ENCODE data around the gene ITGA7. TPM values are rescaled to one million over a fixed set of nuclear protein-coding genes. Genes with fewer than 3 reads are reported as not detected.

Gene ITGA7
- total RNA-seq, 3 donors from 2014 or later, result 20.5 to 190 (median 33.1) TPM

DNA sequence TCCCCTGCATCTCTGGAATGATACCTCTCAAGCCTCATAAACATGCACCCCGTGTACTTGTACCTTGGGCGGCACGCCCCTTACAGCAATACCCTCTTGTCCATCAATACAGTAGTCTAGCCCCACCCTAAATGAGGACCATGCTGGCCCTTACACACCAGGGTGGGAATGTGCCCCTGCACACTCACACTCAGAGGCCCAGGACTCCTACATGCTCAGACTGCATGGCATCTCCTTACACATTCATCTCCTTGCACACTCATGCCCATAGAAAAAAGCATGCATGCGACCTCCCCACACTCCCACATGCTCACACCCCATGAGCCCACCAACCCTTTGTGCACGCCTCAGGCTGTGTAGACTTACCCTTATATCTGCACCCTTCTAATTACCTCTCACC, 22.0 kb downstream of the ITGA7 start:
- no peaks in the 10 kb centered on the region for H3K9me3 ChIP-seq
- TF ChIP-seq POLR2A (IDR thresholded peaks at IDR 0.05), result no peak
- no peak for TF ChIP-seq POLR2AphosphoS5 (IDR thresholded peaks at IDR 0.05)
- TF ChIP-seq, protein P1, sequence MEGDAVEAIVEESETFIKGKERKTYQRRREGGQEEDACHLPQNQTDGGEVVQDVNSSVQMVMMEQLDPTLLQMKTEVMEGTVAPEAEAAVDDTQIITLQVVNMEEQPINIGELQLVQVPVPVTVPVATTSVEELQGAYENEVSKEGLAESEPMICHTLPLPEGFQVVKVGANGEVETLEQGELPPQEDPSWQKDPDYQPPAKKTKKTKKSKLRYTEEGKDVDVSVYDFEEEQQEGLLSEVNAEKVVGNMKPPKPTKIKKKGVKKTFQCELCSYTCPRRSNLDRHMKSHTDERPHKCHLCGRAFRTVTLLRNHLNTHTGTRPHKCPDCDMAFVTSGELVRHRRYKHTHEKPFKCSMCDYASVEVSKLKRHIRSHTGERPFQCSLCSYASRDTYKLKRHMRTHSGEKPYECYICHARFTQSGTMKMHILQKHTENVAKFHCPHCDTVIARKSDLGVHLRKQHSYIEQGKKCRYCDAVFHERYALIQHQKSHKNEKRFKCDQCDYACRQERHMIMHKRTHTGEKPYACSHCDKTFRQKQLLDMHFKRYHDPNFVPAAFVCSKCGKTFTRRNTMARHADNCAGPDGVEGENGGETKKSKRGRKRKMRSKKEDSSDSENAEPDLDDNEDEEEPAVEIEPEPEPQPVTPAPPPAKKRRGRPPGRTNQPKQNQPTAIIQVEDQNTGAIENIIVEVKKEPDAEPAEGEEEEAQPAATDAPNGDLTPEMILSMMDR (IDR thresholded peaks at IDR 0.05), result no peak
- DNase-seq (ENCODE audit: low spot score in 2 of 2), result no peak
- intact Hi-C loops (cut with DNase I; ENCODE audit: low total_unique reads), result no loop called here
- H3K36me3 ChIP-seq, result no peaks in the 10 kb centered on the region
- no peak overlapping the region for H3K27ac ChIP-seq
- no peak overlapping the region for H3K4me3 ChIP-seq
- H3K4me1 ChIP-seq, result no peaks in the 10 kb centered on the region
- no peaks in the 10 kb centered on the region for H3K27me3 ChIP-seq

DNA sequence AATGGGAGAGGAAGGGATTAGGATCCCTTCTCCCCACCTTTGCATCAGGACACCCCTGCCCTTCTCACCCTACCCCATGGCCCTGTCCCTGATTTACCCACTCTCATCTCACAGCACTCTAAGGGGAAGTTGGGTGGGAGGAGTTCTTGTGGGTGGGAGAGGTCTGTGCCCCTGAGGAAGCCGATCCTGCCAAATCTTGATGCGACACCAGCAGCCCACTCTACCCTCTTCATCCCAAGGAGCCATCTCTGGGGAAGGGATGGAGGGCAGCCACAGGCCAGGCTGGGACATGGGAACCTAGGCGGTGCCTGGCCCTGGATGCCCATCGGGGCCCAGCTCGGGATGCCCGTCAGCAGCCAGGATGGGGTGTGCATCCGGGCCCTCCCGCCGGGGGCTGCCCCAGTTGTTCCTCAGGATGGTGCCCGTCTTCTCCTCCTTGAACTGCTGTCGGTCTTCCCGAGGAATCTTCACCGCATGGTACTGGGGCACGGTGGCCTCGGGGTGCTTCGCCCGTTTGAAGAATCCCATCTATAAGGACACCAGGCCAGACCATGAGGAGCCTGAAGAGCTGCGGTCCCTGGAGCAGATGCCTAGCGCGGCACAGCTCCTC, 22.8 kb downstream of the ITGA7 start:
- intact Hi-C loops (cut with DNase I; ENCODE audit: low total_unique reads), result no loop called here

GRCh38 chr12:55683676-55684075, 24.0 kb downstream of the ITGA7 start:
- Histone ChIP-seq H3K27ac (no peak overlapping the region), H3K36me3 (no peaks in the 10 kb centered on the region), H3K4me3 (no peak overlapping the region), H3K27me3 (no peaks in the 10 kb centered on the region), H3K9me3 (no peaks in the 10 kb centered on the region), H3K4me1 (no peaks in the 10 kb centered on the region)
- DNase-seq (ENCODE audit: low spot score in 2 of 2), result no peak
- intact Hi-C loops (cut with DNase I; ENCODE audit: low total_unique reads), result no loop called here
- TF ChIP-seq POLR2A (IDR thresholded peaks at IDR 0.05) (no peak), POLR2AphosphoS5 (IDR thresholded peaks at IDR 0.05) (no peak)
- TF ChIP-seq, protein P1 (IDR thresholded peaks at IDR 0.05), result no peak

More for the DNA sequence above, 22.8 kb downstream of the ITGA7 start:
- no peaks in the 10 kb centered on the region for H3K27me3 ChIP-seq
- no peak overlapping the region for H3K27ac ChIP-seq
- no peaks in the 10 kb centered on the region for H3K36me3 ChIP-seq
- H3K4me3 ChIP-seq, result no peak overlapping the region
- no peak for DNase-seq (ENCODE audit: low spot score in 2 of 2)
- H3K9me3 ChIP-seq, result no peaks in the 10 kb centered on the region
- no peaks in the 10 kb centered on the region for H3K4me1 ChIP-seq
- TF ChIP-seq, protein P1 (IDR thresholded peaks at IDR 0.05), result no peak
- no peak for TF ChIP-seq POLR2A (IDR thresholded peaks at IDR 0.05)
- TF ChIP-seq POLR2AphosphoS5 (IDR thresholded peaks at IDR 0.05), result no peak

GRCh38 chr12:55682087-55682796, 25.5 kb downstream of the ITGA7 start:
- Histone ChIP-seq H3K27ac (no peak overlapping the region), H3K9me3 (no peaks in the 10 kb centered on the region), H3K36me3 (no peaks in the 10 kb centered on the region), H3K4me1 (no peaks in the 10 kb centered on the region), H3K27me3 (no peaks in the 10 kb centered on the region), H3K4me3 (no peak overlapping the region)
- intact Hi-C loops (cut with DNase I; ENCODE audit: low total_unique reads), result no loop called here
- TF ChIP-seq POLR2A (IDR thresholded peaks at IDR 0.05) (no peak), POLR2AphosphoS5 (IDR thresholded peaks at IDR 0.05) (no peak)
- TF ChIP-seq, protein P1 (IDR thresholded peaks at IDR 0.05), result no peak
- no peak for DNase-seq (ENCODE audit: low spot score in 2 of 2)
